ENCODE data around the gene FLNC. TPM values are rescaled to one million over a fixed set of nuclear protein-coding genes. Genes with fewer than 3 reads are reported as not detected.

FLNC gene
- total and polyA plus RNA-seq, 2 of the 13 experiments (the other 11 are each of a cell fraction or from before 2014, with no cell fraction given) = 0.02 TPM; not detected in 1

- TF ChIP-seq ZNF646 (CRISPR knock-in tag; IDR thresholded peaks at IDR 0.05) = no peak
Observed at GRCh38 chr7:128795129-128795528, 35.1 kb upstream of the FLNC start (continued).

GRCh38 chr7:128796327-128796726, 33.9 kb upstream of the FLNC start:
- peaks cover 7 to 26% of the 10 kb centered on the region in 2 experiments; a peak in 4 of 5 replicates for H3K27me3 ChIP-seq (ENCODE audit: control insufficient read depth in 1 of 2, insufficient read depth in 2 of 2, low read length in 2 of 2)
- H3K9me3 ChIP-seq (ENCODE audit: low read length) = no peaks in the 10 kb centered on the region
- no peaks in the 10 kb centered on the region for H3K36me3 ChIP-seq (replicated peaks in 1 of 2; ENCODE audit: control insufficient read depth in 1 of 2, insufficient read depth in 2 of 2, low read length in 2 of 2)
- no peak overlapping the region for H3K4me3 ChIP-seq (replicated peaks in 1 of 3; ENCODE audit: insufficient read depth in 1 of 3, low read depth in 2 of 3, low read length in 3 of 3)
- no peaks in the 10 kb centered on the region for H3K79me2 ChIP-seq (ENCODE audit: insufficient read depth, low read length)
- intact Hi-C loops (cut with micrococcal nuclease; ENCODE audit: unreplicated experiment) (no loop called here), in situ Hi-C loops (cut with HindIII; ENCODE audit: extremely low pct_ligation_motif_present, low pct_unique_long_range_greater_than_20kb) (no loop called here)
- no peak overlapping the region for H3K4me2 ChIP-seq (ENCODE audit: low read depth, low read length)
- no TSS peak for BruUV-seq (replicated peaks)
- DNase-seq (ENCODE audit: low spot score) = no peak
- H4K20me1 ChIP-seq (ENCODE audit: insufficient read depth, low read length) = no peaks in the 10 kb centered on the region
- no peak for FAIRE-seq
- H3K4me1 ChIP-seq (ENCODE audit: insufficient read depth, low read length) = peaks cover 6% of the 10 kb centered on the region
- ChIA-PET CTCF (ENCODE audit: low intra/inter-chr PET ratio, low total read pairs) (no interaction called here), POLR2A (no interaction called here)
- no peak for ATAC-seq
- H3K9ac ChIP-seq (ENCODE audit: insufficient read depth, low read depth, low read length) = no peak overlapping the region
- 45% methylated on average over 5 of the region's 5 CpGs for WGBS (ENCODE audit: low lambda C conversion rate)
- H3K27ac ChIP-seq (ENCODE audit: extremely low read length, insufficient read depth, low read length) = no peak overlapping the region
- no peak overlapping the region for H2AFZ ChIP-seq (ENCODE audit: low read length)
- TF ChIP-seq CCAR2 (optimal IDR thresholded peaks at IDR 0.05; ENCODE audit: low read depth, low read length) (no peak), HMGA1 (CRISPR knock-in tag; conservative IDR thresholded peaks at IDR 0.05) (no peak), CEBPZ (IDR thresholded peaks at IDR 0.05; ENCODE audit: low read length) (no peak), ZNF382 (CRISPR knock-in tag; IDR thresholded peaks at IDR 0.05; ENCODE audit: borderline replicate concordance) (no peak), CREB1 (IDR thresholded peaks at IDR 0.05) (no peak), CREB1 (CRISPR knock-in tag; IDR thresholded peaks at IDR 0.05) (no peak), RFX5 (IDR thresholded peaks at IDR 0.05; ENCODE audit: low read depth, low read length) (no peak), TIGD3 (CRISPR knock-in tag; IDR thresholded peaks at IDR 0.05; ENCODE audit: borderline replicate concordance) (no peak), RBAK (CRISPR knock-in tag; IDR thresholded peaks at IDR 0.05) (no peak), ZNF530 (CRISPR knock-in tag; IDR thresholded peaks at IDR 0.05; ENCODE audit: low read depth) (no peak), MEIS2 (CRISPR knock-in tag; IDR thresholded peaks at IDR 0.05) (no peak)
